GM12873 (cell line): ENCODE results near the gene PXDN.

Experiments used
- CTCF ChIP-seq: IDR thresholded peaks from 2 replicates; pipeline ENCODE4 v1.5.1; 2012; ENCODE audit warnings: low read depth, mild to moderate bottlenecking, moderate library complexity, low read length, control low read depth; ENCODE audit not compliant: insufficient read depth; ENCODE audit errors: missing control alignments

Gene PXDN

GRCh38 chr2:1664698-1665097 is 79.6 kb downstream of the PXDN start:
- TF ChIP-seq CTCF = no peak

DNA sequence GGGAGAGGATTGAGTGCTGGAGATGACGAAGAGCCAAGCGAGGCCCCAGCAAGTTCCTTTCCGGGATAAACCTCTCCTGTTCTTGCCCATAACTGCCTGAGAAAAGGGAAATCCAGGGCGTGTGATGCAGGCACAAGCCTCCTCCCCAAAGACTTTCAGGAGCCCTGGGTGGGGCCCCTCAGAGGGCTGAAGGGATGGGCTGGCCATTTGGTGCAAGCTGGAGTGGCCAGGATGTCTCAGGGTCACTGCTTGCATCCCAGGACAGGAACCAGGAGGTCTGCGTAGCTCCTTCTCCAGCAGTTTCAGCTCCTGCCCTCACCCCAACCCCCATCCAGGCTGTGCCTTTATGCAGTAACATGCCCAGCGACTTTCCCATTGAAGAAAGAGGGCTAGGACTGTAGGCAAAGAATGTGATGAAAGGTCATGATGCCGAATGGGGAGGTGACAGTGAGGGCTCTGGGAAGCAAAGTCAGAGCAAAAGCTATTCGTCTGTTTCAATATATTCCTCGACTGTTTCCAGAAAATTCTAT is 80.2 kb downstream of the PXDN start:
- no peak for TF ChIP-seq CTCF

GRCh38 chr2:1663621-1664020 is 80.7 kb downstream of the PXDN start:
- no peak for TF ChIP-seq CTCF

DNA sequence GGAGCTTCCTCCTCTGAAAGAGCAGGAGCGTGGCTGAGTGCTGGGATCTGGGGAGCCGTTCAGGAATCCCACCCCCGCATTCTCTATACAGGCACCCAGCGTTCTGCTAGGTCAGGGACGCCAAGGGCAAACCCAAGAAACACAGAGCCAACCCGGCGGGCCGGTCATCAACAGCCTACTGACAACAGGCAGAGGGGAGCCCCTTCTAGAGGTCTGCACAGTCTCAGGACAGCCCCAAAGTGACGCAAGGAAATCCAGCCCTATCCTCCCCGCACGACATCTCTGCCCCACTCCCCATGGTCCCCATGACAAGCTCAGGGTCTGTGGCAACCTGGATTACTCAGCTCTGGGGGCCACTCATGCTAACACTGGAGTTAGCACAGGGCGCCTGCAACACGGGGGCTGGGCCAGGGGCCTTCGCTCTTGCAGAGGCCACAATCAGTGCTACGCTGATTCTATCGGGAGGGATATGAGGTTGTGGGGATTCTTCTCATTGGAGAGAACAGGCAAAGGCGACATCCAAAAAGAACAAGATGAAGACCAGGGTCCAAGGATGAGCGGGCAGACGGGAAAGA is 81.6 kb downstream of the PXDN start:
- no peak for TF ChIP-seq CTCF

GRCh38 chr2:1661891-1662605 is 82.3 kb downstream of the PXDN start:
- no peak for TF ChIP-seq CTCF

- no peak for TF ChIP-seq CTCF
Measured at GRCh38 chr2:1660656-1661640, 83.4 kb downstream of the PXDN start.

DNA sequence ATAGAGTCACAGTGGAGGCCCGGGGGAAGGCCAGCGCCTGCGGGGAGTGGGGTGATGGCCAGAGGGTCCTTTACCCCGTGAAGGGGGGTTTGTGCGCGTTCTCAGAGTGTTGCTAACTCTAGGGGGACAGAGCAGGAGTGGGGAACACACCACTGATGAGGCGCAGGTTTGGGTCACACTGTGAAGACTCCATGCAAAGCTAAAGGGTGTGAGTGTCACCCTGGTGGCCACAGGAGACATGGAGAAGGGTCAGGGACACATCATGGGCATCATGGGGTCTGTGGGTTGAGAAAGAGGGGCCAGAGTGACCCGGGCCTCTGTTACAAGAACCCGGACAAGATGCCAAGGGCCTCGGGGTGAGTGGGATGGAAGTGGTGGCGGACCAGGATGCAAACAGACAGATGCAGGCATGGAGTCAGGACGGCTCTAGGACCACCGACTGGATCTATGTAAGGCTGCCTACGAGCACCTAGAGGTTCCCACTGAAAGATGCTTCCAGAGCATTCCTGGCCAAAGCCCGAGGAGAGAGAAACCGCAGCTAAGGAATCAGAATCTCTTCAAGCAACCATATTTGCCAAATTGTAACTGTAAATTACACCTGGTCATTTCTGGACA is 84.3 kb downstream of the PXDN start:
- TF ChIP-seq CTCF = no peak
